Fibroblast of pulmonary artery (primary cell): ENCODE data around the gene PNLIPRP2.

Experiments used
- DNase-seq: peaks from one replicate; pipeline ENCODE4 v3.0.0-alpha.2; 2010; ENCODE audit warnings: low read depth
- H3K4me3 ChIP-seq: replicated peaks from 2 replicates; pipeline ENCODE4 v1.5.1; 2011; ENCODE audit warnings: low read depth, mild to moderate bottlenecking, control low read depth, low read length, moderate library complexity
- TF ChIP-seq, protein P1 (sequence below): IDR thresholded peaks from 2 replicates; pipeline ENCODE4 v1.5.1; 2011; ENCODE audit warnings: mild to moderate bottlenecking, control low read depth, low read length, inconsistent platforms; ENCODE audit errors: missing control alignments

The PNLIPRP2 gene

DNA sequence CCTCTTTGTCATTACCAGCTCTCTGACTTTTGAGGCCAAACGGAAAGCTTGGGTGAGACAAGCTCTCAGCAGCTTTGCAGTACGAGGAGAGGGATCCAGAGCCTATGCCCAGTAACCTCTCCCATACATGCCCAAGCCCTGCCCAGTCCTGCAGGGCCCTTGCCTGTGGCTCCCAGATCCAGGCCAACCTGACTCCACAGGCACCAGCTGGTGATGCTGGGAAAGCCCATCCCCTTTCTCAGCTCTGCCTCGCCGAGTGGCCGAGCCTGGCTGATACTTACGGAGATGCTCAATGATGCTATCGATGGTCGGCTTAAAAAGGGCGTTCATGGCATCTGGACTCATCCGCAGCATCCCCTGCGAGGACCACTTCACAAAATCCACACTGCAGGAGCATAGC is 55.4 kb downstream of the PNLIPRP2 start:
- no peak for DNase-seq
- H3K4me3 ChIP-seq: no peak overlapping the region
- TF ChIP-seq, protein P1, sequence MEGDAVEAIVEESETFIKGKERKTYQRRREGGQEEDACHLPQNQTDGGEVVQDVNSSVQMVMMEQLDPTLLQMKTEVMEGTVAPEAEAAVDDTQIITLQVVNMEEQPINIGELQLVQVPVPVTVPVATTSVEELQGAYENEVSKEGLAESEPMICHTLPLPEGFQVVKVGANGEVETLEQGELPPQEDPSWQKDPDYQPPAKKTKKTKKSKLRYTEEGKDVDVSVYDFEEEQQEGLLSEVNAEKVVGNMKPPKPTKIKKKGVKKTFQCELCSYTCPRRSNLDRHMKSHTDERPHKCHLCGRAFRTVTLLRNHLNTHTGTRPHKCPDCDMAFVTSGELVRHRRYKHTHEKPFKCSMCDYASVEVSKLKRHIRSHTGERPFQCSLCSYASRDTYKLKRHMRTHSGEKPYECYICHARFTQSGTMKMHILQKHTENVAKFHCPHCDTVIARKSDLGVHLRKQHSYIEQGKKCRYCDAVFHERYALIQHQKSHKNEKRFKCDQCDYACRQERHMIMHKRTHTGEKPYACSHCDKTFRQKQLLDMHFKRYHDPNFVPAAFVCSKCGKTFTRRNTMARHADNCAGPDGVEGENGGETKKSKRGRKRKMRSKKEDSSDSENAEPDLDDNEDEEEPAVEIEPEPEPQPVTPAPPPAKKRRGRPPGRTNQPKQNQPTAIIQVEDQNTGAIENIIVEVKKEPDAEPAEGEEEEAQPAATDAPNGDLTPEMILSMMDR: no peak

DNA sequence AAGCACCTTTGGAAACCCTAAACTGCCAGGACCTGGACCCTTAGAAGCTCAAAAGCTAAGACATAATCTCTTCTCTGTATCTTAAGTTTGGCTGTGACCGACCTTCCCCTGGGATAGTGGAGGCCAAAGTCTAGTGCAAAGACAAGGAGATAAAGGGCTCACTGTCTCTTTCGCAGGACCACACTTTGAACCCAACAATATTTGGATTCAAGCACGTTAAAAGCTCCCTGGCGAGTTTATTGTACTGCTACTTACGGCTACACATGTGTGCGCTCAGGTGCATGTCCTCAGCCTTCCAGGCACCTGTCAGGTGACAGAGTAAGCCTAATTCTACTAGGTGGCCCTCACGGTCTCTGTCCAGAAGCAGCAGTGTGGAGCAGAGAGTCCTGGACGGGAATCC is 55.9 kb downstream of the PNLIPRP2 start:
- H3K4me3 ChIP-seq: no peak overlapping the region
- TF ChIP-seq, protein P1: no peak
- no peak for DNase-seq

DNA sequence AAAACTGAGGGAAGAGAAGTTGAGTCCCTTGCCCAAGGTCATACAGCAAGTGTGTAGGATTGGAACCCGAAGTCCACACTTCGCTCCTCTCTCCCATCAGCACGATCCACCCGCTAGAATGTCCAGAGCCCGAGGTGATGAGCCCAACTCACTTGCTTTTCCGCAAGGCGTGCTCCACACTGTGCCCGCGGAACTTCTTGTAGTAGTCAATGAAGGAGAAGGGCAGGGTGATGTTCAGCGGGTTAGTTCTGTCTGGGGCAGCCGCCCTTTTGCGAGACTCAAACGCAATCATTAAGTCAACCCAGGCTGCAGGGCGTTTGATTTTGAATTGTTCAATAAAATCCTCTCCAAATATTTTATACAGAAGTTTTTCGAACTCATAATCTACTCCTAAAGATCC is 58.6 kb downstream of the PNLIPRP2 start:
- no peak overlapping the region for H3K4me3 ChIP-seq
- TF ChIP-seq, protein P1: no peak
- no peak for DNase-seq

DNA sequence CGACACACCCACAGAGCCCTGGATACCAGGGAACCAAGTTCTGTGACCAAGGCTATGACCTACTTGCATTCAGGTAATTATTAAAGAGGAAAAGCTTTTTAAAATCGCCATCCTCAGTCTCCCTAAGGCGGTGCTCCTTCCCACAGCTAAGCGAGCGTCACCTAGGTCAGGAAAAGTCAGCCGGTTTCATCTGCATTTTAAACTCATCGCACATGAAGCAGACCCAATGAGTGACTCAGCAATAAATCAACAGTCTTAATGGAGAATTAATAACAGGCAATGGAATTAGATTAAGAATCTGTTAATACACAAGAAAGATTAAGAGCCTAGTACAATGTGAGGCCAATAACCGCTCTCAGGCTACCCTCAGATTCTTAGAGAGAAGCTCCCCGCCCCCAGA is 62.4 kb downstream of the PNLIPRP2 start:
- DNase-seq: no peak

DNA sequence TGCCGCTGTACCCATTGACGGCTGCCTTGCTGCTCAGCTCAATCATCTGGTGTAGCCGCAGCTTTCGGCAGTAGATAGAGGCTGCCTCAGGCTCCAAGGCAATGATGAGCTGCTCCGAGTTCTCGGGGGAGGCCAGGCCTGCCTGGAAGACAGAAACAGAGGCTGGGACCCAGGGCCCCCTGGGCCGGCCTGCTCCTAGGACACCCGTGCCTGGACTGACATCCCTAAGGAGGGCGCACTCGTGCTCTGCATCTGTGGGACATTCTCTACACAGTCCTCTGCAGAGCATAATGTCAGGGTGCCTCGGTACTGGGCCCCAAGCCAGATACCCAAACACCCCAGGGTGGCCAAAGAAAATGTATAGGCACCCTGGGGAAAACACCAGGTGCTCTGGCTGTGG is 63.1 kb downstream of the PNLIPRP2 start:
- DNase-seq: no peak
- TF ChIP-seq, protein P1: no peak
- H3K4me3 ChIP-seq: no peak overlapping the region

More for the DNA sequence above, 62.4 kb downstream of the PNLIPRP2 start:
- TF ChIP-seq, protein P1: no peak
- H3K4me3 ChIP-seq: no peak overlapping the region

DNA sequence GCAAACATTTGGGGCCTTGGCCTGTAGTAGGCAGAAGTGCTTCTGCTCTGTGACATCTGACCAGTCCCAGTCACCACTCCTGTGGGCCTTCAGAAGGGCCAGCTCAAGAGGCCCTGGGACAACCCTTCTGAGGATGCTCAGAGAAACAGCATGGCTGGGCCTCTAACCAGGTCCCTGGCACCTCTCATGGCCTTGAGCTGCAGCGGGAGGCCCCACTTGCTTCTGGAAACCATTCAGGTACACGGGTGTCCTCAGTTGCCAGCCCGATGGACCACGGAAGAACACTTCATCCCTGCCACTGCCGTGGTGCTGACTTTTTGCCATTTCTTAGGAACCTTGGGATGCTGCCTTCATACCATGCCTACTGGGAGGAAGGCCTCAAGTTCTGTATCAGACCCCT is 64.0 kb downstream of the PNLIPRP2 start:
- TF ChIP-seq, protein P1: no peak
- DNase-seq: no peak
- no peak overlapping the region for H3K4me3 ChIP-seq

DNA sequence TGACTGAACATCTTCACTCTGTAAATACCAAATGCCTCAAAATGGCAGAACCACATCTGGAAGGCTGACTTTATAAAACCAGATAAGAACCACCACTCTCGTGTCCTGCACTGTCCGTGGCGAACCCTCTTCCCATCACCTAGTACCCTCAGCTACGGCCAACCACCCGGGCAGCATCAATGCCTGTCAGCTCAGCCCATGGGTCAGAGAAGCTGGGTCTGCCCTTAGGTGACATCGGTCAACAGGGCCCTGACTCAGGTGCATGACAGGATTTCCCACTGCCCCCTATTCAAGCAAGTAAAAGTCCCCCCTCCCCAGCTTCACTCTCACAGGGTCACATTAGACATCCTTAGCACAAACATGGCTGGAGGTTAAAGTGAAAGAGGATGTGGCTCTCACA is 65.1 kb downstream of the PNLIPRP2 start:
- no peak overlapping the region for H3K4me3 ChIP-seq
- TF ChIP-seq, protein P1: no peak
- no peak for DNase-seq
